Liver (tissue), 9 donors: ENCODE data around the gene CFAP70. TPM values are rescaled to one million over a fixed set of nuclear protein-coding genes. Genes with fewer than 3 reads are reported as not detected.

Source experiments
- DNase-seq: peaks from one replicate; pipeline ENCODE4 v3.0.0-alpha.2; 2017; ENCODE audit warnings: low spot score
- H3K27ac ChIP-seq, 2 donors: one replicate each; pipeline ENCODE4 v1.7.0; 2013; ENCODE audit warnings: inconsistent platforms in 2 of 2, low read length in 2 of 2, control low read depth in 1 of 2, low read depth in 1 of 2, mild to moderate bottlenecking in 1 of 2
- H3K27me3 ChIP-seq, 4 donors: one replicate each; pipeline versions ENCODE4 v1.6.1 to v1.7.0; 2013; ENCODE audit warnings: low read length in 3 of 4, inconsistent platforms in 1 of 4, mild to moderate bottlenecking in 1 of 4, moderate library complexity in 1 of 4; ENCODE audit not compliant: control insufficient read depth in 4 of 4, insufficient read depth in 4 of 4
- H3K36me3 ChIP-seq, 4 donors: one replicate each; pipeline versions ENCODE4 v1.6.1 to v1.7.0; 2013; ENCODE audit warnings: low read length in 3 of 4, mild to moderate bottlenecking in 3 of 4, low read depth in 1 of 4, moderate library complexity in 1 of 4; ENCODE audit not compliant: control insufficient read depth in 4 of 4, insufficient read depth in 3 of 4
- H3K4me1 ChIP-seq, 4 donors: one replicate each; pipeline versions ENCODE4 v1.6.1 to v1.7.0; 2013; ENCODE audit warnings: low read length in 3 of 4, mild to moderate bottlenecking in 3 of 4, moderate library complexity in 1 of 4; ENCODE audit not compliant: control insufficient read depth in 4 of 4, insufficient read depth in 4 of 4
- H3K4me3 ChIP-seq, 3 donors: one replicate each; pipeline versions ENCODE4 v1.6.1 to v1.7.0; 2013; ENCODE audit warnings: low read length in 3 of 3, control low read depth in 1 of 3, low read depth in 1 of 3, mild to moderate bottlenecking in 1 of 3
- H3K9ac ChIP-seq, 2 donors: one replicate each; pipeline ENCODE4 v1.7.0; 2013; ENCODE audit warnings: low read length in 2 of 2, mild to moderate bottlenecking in 2 of 2, moderate library complexity in 2 of 2, control low read depth in 1 of 2, low read depth in 1 of 2
- H3K9me3 ChIP-seq, 4 donors: one replicate each; pipeline versions ENCODE4 v1.6.1 to v1.7.0; 2013; ENCODE audit warnings: low read length in 3 of 4; ENCODE audit not compliant: control insufficient read depth in 4 of 4
- EGR1 ChIP-seq, 2 donors: IDR thresholded peaks; 2 replicates each; pipeline ENCODE4 v1.6.1; 2016 to 2018; ENCODE audit warnings: antibody characterized with exemption in 2 of 2, low read depth in 2 of 2
- FOXA2 ChIP-seq: IDR thresholded peaks from 2 replicates; pipeline ENCODE4 v1.6.1; 2016; ENCODE audit warnings: antibody characterized with exemption
- GABPA ChIP-seq, 2 donors: IDR thresholded peaks in 1 of 2; conservative IDR thresholded peaks in 1 of 2; 2 replicates each; pipeline ENCODE4 v1.6.1; 2016; ENCODE audit warnings: antibody characterized with exemption in 2 of 2, mild to moderate bottlenecking in 1 of 2, moderate library complexity in 1 of 2
- HNF4A ChIP-seq, 2 donors: conservative IDR thresholded peaks; 2 replicates each; pipeline ENCODE4 v1.6.1; 2016; ENCODE audit warnings: antibody characterized with exemption in 2 of 2, mild to moderate bottlenecking in 2 of 2
- HNF4G ChIP-seq: IDR thresholded peaks from 2 replicates; pipeline ENCODE4 v1.6.1; 2016; ENCODE audit warnings: antibody characterized with exemption
- JUND ChIP-seq, 2 donors: IDR thresholded peaks; 2 replicates each; pipeline ENCODE4 v1.6.1; 2016; ENCODE audit warnings: antibody characterized with exemption in 2 of 2
- NR2F2 ChIP-seq: IDR thresholded peaks from 2 replicates; pipeline ENCODE4 v1.6.1; 2016; ENCODE audit warnings: antibody characterized with exemption
- RAD21 ChIP-seq, 2 donors: IDR thresholded peaks; 2 replicates each; pipeline ENCODE4 v1.6.1; 2016; ENCODE audit warnings: antibody characterized with exemption in 2 of 2, mild to moderate bottlenecking in 2 of 2
- SP1 ChIP-seq: IDR thresholded peaks from 2 replicates; pipeline ENCODE4 v1.6.1; 2018; ENCODE audit warnings: antibody characterized with exemption, mild to moderate bottlenecking
- YY1 ChIP-seq: IDR thresholded peaks from 2 replicates; pipeline ENCODE4 v1.6.1; 2016; ENCODE audit warnings: antibody characterized with exemption, mild to moderate bottlenecking
- WGBS: extraction: QIAGEN DNeasy Blood & Tissue Kit; methylation state at CpG from one replicate; pipeline ENCODE4 v1.1.7; 2013; 5-methylcytosine and 5-hydroxymethylcytosine counted together
- polyA plus RNA-seq, 2 donors: library from polyadenylated mRNA; stranded (reverse) in 1 of 2; unstranded in 1 of 2; fragments of 200-250 nt in 1 of 2; fragments of >200 nt in 1 of 2; fragmentation: Nextera tagmentation in 1 of 2; extraction: Ambion mirVana in 1 of 2; gene quantifications; one replicate each; pipeline versions ENCODE4 v1.2.1 to v1.2.3, GENCODE V29; 2013 to 2015
- total RNA-seq, 2 donors: library from RNA; depleted of rRNA; stranded (reverse); fragments of >200 nt; gene quantifications; one replicate each; pipeline ENCODE4 v1.2.3, GENCODE V29; 2014
- TF ChIP-seq, protein P1 (sequence below): IDR thresholded peaks from 2 replicates; pipeline ENCODE4 v1.6.1; 2016; ENCODE audit warnings: antibody characterized with exemption, mild to moderate bottlenecking
- TF ChIP-seq, protein P2 (sequence below): IDR thresholded peaks from 2 replicates; pipeline ENCODE4 v1.6.1; 2016; ENCODE audit warnings: antibody characterized with exemption
- TF ChIP-seq, protein P3 (sequence below): IDR thresholded peaks from 2 replicates; pipeline ENCODE4 v1.6.1; 2016; ENCODE audit warnings: antibody characterized with exemption
- TF ChIP-seq, protein P4 (sequence below): fragments of 150-350 bp; IDR thresholded peaks from 2 replicates; pipeline ENCODE4 v1.5.1; 2017; ENCODE audit warnings: improper control_type of control experiment, low read depth, low read length; ENCODE audit not compliant: missing input control
- donor health status: healthy.
- donor health status: healthy.
- donor health status: healthy.
- donor health status: healthy.
- donor health status: healthy.

Gene CFAP70
- total and polyA plus RNA-seq, 4 donors, result 0.46 to 2.3 (median 0.80) TPM

DNA sequence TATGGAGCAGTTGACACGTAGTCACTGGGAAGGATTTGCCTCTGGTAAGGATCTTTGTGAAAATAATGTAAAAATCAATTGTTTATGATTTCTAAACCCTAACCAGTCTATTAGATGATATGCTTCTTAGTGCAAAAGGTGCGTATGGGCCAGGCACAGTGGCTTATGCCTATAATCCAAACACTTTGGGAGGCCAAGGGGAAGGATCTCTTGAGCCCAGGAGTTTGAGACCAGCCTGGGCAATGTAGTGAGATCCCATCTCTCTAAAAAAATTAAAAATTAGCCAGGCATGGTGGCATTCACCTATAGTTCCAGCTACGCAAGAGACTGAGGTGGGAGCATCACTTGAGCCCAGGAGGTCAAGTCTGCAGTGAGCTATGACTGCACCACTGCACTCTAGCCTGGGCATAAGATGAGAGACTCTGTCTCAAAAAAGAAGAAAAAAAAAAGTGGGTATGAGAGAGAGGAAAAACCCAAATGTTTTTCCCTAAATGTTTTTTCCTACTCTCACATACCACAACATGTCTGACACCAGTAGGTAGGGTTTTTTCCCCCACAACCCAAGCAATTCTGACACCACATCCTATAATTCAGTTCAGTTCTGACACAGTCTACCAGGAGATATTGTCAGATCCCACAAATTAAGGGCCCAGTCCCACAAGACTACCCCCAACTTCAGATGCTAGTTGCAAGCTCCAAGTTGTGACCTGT lies 148.1 kb downstream of the CFAP70 start:
- no peak for DNase-seq
- H3K27ac ChIP-seq, result peak overlapping the region in 1 of 2 donors; percentile 17
- no peaks in the 10 kb centered on the region for H3K9me3 ChIP-seq
- WGBS, result 97% methylated on average over 3 of the region's 3 CpGs
- H3K27me3 ChIP-seq, result no peaks in the 10 kb centered on the region
- no peak overlapping the region for H3K4me3 ChIP-seq
- TF ChIP-seq, protein P1, sequence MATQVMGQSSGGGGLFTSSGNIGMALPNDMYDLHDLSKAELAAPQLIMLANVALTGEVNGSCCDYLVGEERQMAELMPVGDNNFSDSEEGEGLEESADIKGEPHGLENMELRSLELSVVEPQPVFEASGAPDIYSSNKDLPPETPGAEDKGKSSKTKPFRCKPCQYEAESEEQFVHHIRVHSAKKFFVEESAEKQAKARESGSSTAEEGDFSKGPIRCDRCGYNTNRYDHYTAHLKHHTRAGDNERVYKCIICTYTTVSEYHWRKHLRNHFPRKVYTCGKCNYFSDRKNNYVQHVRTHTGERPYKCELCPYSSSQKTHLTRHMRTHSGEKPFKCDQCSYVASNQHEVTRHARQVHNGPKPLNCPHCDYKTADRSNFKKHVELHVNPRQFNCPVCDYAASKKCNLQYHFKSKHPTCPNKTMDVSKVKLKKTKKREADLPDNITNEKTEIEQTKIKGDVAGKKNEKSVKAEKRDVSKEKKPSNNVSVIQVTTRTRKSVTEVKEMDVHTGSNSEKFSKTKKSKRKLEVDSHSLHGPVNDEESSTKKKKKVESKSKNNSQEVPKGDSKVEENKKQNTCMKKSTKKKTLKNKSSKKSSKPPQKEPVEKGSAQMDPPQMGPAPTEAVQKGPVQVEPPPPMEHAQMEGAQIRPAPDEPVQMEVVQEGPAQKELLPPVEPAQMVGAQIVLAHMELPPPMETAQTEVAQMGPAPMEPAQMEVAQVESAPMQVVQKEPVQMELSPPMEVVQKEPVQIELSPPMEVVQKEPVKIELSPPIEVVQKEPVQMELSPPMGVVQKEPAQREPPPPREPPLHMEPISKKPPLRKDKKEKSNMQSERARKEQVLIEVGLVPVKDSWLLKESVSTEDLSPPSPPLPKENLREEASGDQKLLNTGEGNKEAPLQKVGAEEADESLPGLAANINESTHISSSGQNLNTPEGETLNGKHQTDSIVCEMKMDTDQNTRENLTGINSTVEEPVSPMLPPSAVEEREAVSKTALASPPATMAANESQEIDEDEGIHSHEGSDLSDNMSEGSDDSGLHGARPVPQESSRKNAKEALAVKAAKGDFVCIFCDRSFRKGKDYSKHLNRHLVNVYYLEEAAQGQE, result no peak
- TF ChIP-seq RAD21 (IDR thresholded peaks at IDR 0.05), result no peak
- TF ChIP-seq, protein P2, sequence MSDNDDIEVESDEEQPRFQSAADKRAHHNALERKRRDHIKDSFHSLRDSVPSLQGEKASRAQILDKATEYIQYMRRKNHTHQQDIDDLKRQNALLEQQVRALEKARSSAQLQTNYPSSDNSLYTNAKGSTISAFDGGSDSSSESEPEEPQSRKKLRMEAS, result no peak
- TF ChIP-seq, protein P3, sequence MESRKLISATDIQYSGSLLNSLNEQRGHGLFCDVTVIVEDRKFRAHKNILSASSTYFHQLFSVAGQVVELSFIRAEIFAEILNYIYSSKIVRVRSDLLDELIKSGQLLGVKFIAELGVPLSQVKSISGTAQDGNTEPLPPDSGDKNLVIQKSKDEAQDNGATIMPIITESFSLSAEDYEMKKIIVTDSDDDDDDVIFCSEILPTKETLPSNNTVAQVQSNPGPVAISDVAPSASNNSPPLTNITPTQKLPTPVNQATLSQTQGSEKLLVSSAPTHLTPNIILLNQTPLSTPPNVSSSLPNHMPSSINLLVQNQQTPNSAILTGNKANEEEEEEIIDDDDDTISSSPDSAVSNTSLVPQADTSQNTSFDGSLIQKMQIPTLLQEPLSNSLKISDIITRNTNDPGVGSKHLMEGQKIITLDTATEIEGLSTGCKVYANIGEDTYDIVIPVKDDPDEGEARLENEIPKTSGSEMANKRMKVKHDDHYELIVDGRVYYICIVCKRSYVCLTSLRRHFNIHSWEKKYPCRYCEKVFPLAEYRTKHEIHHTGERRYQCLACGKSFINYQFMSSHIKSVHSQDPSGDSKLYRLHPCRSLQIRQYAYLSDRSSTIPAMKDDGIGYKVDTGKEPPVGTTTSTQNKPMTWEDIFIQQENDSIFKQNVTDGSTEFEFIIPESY, result no peak
- no peak for TF ChIP-seq FOXA2
- TF ChIP-seq HNF4A (conservative IDR thresholded peaks at IDR 0.05), result no peak
- H3K9ac ChIP-seq, result no peak overlapping the region
- peaks cover 0 to 8% (median 0%) of the 10 kb centered on the region in 4 donors for H3K36me3 ChIP-seq
- peaks cover 0 to 15% (median 14%) of the 10 kb centered on the region in 4 donors for H3K4me1 ChIP-seq

DNA sequence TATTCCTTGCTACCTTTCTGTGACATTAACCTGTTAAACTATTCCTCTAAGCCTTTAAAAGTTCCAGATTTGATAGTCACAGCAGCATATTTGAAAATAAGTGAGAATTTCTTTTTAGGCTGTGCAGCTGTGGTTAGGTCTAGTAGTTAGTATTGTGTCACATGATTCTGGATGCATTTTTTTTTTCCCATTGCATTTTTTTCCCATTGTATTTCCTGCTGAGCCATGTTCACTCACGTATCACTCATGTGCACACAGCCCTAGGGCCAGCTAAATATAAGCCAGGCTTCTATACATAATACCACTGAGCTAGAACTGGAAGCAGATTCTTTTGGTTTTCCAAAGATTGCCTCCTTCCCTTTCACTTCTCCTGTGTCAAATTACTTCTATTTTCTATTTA lies 149.0 kb downstream of the CFAP70 start:
- WGBS, result 72% methylated on average over 1 of the region's 1 CpG
- H3K9ac ChIP-seq, result no peak overlapping the region

More for the DNA sequence above, 149.0 kb downstream of the CFAP70 start:
- H3K4me1 ChIP-seq, result peaks cover 0 to 15% (median 14%) of the 10 kb centered on the region in 4 donors
- no peaks in the 10 kb centered on the region for H3K27me3 ChIP-seq
- TF ChIP-seq, protein P3, result no peak
- TF ChIP-seq HNF4G, result no peak
- no peak for TF ChIP-seq EGR1 (IDR thresholded peaks at IDR 0.05; ENCODE audit: low read depth in 2 of 2)
- TF ChIP-seq YY1, result no peak
- TF ChIP-seq JUND (IDR thresholded peaks at IDR 0.05), result no peak
- no peak for TF ChIP-seq SP1
- TF ChIP-seq, protein P2, result no peak
- no peak for TF ChIP-seq FOXA2
- no peak for TF ChIP-seq GABPA (IDR thresholded peaks at IDR 0.05 in 1 of 2, conservative IDR thresholded peaks at IDR 0.05 in 1 of 2)
- no peak for TF ChIP-seq NR2F2
- TF ChIP-seq RAD21 (IDR thresholded peaks at IDR 0.05), result no peak
- TF ChIP-seq, protein P4, sequence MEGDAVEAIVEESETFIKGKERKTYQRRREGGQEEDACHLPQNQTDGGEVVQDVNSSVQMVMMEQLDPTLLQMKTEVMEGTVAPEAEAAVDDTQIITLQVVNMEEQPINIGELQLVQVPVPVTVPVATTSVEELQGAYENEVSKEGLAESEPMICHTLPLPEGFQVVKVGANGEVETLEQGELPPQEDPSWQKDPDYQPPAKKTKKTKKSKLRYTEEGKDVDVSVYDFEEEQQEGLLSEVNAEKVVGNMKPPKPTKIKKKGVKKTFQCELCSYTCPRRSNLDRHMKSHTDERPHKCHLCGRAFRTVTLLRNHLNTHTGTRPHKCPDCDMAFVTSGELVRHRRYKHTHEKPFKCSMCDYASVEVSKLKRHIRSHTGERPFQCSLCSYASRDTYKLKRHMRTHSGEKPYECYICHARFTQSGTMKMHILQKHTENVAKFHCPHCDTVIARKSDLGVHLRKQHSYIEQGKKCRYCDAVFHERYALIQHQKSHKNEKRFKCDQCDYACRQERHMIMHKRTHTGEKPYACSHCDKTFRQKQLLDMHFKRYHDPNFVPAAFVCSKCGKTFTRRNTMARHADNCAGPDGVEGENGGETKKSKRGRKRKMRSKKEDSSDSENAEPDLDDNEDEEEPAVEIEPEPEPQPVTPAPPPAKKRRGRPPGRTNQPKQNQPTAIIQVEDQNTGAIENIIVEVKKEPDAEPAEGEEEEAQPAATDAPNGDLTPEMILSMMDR, result no peak
- DNase-seq, result no peak
- no peaks in the 10 kb centered on the region for H3K9me3 ChIP-seq
- H3K36me3 ChIP-seq, result peaks cover 0 to 8% (median 0%) of the 10 kb centered on the region in 4 donors
- no peak overlapping the region for H3K4me3 ChIP-seq
- H3K27ac ChIP-seq, result no peak overlapping the region
